CD4-positive, alpha-beta memory T cell (primary cell): Measurements from ENCODE around the gene NUP210. TPM values are rescaled to one million over a fixed set of nuclear protein-coding genes. Genes with fewer than 3 reads are reported as not detected.

Source experiments
- CTCF ChIA-PET: fragments of 350-600 bp; sonication (Branson Sonifier 250); formaldehyde crosslinking; loops from one replicate; lab custom pipeline; 2021; ENCODE audit warnings: inconsistent platforms; ENCODE audit not compliant: partially characterized antibody; lab: Charles Lee
- POLR2A ChIA-PET: fragments of 350-600 bp; sonication (Branson Sonifier 250); formaldehyde crosslinking; loops from one replicate; lab custom pipeline; 2021; ENCODE audit not compliant: partially characterized antibody; lab: Charles Lee
- DNase-seq, 5 donors: peaks; one replicate each; pipeline versions ENCODE4 v3.0.0 to v3.0.0-alpha.2; 2020 to 2022; ENCODE audit warnings: mixed read lengths in 1 of 5
- H3K27ac ChIP-seq: one replicate; pipeline ENCODE4 v1.7.0; 2013; ENCODE audit warnings: low read depth, low read length
- H3K27me3 ChIP-seq: 2 replicates; pipeline ENCODE4 v1.7.0; 2013; ENCODE audit warnings: mild to moderate bottlenecking, low read length, moderate library complexity; ENCODE audit not compliant: insufficient read depth
- H3K36me3 ChIP-seq: 2 replicates; pipeline ENCODE4 v1.7.0; 2013; ENCODE audit warnings: mild to moderate bottlenecking, low read length, moderate library complexity; ENCODE audit not compliant: insufficient read depth
- H3K4me1 ChIP-seq: 2 replicates; pipeline ENCODE4 v1.7.0; 2013; ENCODE audit warnings: mild to moderate bottlenecking, low read length, moderate library complexity; ENCODE audit not compliant: insufficient read depth
- H3K4me3 ChIP-seq, 2 donors: one replicate each; pipeline ENCODE4 v1.7.0; 2013; ENCODE audit warnings: low read length in 2 of 2, mild to moderate bottlenecking in 1 of 2
- H3K9me3 ChIP-seq, 2 donors: one replicate each; pipeline ENCODE4 v1.7.0; 2013; ENCODE audit warnings: low read length in 2 of 2, control low read depth in 1 of 2; ENCODE audit not compliant: control insufficient read depth in 1 of 2
- H3K27ac Mint-ChIP-seq, 7 donors: one replicate each; pipeline ENCODE4 v1.8.0; 2020 to 2021; ENCODE audit warnings: mixed read lengths in 7 of 7, mild to moderate bottlenecking in 6 of 7, inconsistent platforms in 3 of 7, moderate library complexity in 3 of 7
- H3K27me3 Mint-ChIP-seq, 2 donors: one replicate each; pipeline ENCODE4 v1.8.0; 2020 to 2021; ENCODE audit warnings: mixed read lengths in 2 of 2
- H3K36me3 Mint-ChIP-seq, 2 donors: one replicate each; pipeline ENCODE4 v1.8.0; 2020 to 2021; ENCODE audit warnings: mixed read lengths in 2 of 2, inconsistent platforms in 1 of 2, mild to moderate bottlenecking in 1 of 2
- H3K4me1 Mint-ChIP-seq, 4 donors: one replicate each; pipeline ENCODE4 v1.8.0; 2020 to 2021; ENCODE audit warnings: mixed read lengths in 4 of 4, mild to moderate bottlenecking in 1 of 4
- H3K4me3 Mint-ChIP-seq, 8 donors: one replicate each; pipeline ENCODE4 v1.8.0; 2020 to 2021; ENCODE audit warnings: mixed read lengths in 8 of 8, mild to moderate bottlenecking in 7 of 8, moderate library complexity in 6 of 8, inconsistent platforms in 3 of 8
- H3K9me3 Mint-ChIP-seq, 8 donors: one replicate each; pipeline ENCODE4 v1.8.0; 2020 to 2021; ENCODE audit warnings: mixed read lengths in 8 of 8, mild to moderate bottlenecking in 5 of 8, inconsistent platforms in 3 of 8, moderate library complexity in 1 of 8
- intact Hi-C: fragments of 100-400 bp; cut with micrococcal nuclease; formaldehyde crosslinking; loops from one replicate; pipeline ENCODE4 v1.15.1; 2023
- polyA plus RNA-seq, 2 donors: library from polyadenylated mRNA; unstranded; fragments of 300-500 nt; fragmentation: Illumina TruSeq; gene quantifications; one replicate each; pipeline ENCODE4 v1.2.3, GENCODE V29; 2021
- total RNA-seq, 2 experiments: library from RNA; stranded (reverse); gene quantifications; one replicate each; pipeline ENCODE4 v1.2.3, GENCODE V29; 2021

The NUP210 gene
- total RNA-seq (100 to 1,000 TPM; 138 to 149 TPM), polyA plus RNA-seq (10 to 100 TPM; 20.5 to 81.8 TPM)

DNA sequence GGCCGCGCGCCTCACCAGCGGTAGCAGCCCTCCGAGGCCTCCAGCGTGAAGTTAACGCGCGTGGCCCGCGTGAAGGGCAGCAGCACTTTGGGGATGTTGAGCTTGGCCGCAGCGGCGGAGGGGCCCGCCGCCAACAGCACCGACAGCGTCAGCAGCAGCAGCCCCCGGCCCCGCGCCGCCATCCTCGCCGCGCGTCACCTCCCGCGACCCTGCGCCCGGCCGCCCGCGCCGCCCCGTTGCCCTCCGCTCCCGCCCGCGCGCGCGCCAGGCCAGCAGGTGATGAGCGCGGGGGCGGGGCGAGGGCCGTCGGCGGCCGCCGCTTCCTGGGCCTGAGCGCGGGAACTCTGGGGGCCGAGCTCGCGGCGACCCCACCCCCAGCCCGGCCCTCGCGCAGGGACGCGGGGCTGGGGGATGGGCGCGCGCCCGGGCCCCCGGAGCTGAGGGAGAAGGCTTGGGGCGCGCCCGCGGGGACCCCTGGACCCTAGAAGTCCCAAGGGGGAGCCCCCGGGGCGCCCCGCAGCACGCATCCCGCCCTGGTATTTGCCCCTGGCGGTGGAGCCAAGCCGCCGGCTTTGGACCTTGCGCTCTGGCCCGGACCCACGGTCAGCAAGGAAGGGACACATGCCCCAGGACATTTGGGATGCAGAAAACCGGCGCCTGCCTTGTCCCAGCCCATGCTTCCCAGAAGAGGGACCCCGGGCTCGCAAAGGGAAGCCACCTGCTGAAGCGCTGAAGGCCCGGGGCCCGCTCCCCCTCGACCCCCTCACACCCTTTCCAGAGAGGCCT lies at the start of gene NUP210:
Gene NUP210, minus strand, starts transcription at position 278 of the 786 bp plus-strand sequence. Its CDS starts 96 bp downstream, at position 182.
- Histone ChIP-seq H3K27me3 (no peaks in the 10 kb centered on the region), H3K36me3 (no peaks in the 10 kb centered on the region), H3K4me3 (peak within 1 kb of the TSS; percentile 55 to 84), H3K9me3 (no peaks in the 10 kb centered on the region), H3K4me1 (peaks cover 74% of the 10 kb centered on the region), H3K27ac (peak within 1 kb of the TSS; percentile 90)
- intact Hi-C loops = loop anchor here (1.0 to 2.0 kb wide), 2 partner anchors 8 to 61 kb away; partner anchors contain the start of gene HDAC11
- CTCF ChIA-PET = interaction anchor here (0.8 to 8.4 kb wide), 6 partner anchors 8 to 328 kb away, joined by 3 to 134 read pairs (median 19); no protein-coding TSS in a partner anchor
- Mint-ChIP-seq H3K4me1 (peaks cover 44 to 85% (median 62%) of the 10 kb centered on the region in 4 donors), H3K27ac (peak within 1 kb of the TSS; percentile 97 to 100 (median 99)), H3K36me3 (peaks cover 0 to 11% of the 10 kb centered on the region in 2 donors), H3K9me3 (no peaks in the 10 kb centered on the region), H3K4me3 (peak within 1 kb of the TSS; percentile 95 to 99 (median 96)), H3K27me3 (no peaks in the 10 kb centered on the region)
- POLR2A ChIA-PET = interaction anchor here (0.8 to 9.3 kb wide), 17 partner anchors 8 to 409 kb away, joined by 3 to 137 read pairs (median 4); partner anchors contain the start of gene HDAC11
- DNase-seq = peak in 2 of 5 donors; percentile 49 to 64

GRCh38 chr3:13466781-13467180 lies 46.7 kb upstream of the NUP210 start:
- Histone ChIP-seq H3K27me3 (no peaks in the 10 kb centered on the region), H3K9me3 (no peaks in the 10 kb centered on the region), H3K27ac (no peak overlapping the region), H3K4me1 (no peaks in the 10 kb centered on the region), H3K36me3 (no peaks in the 10 kb centered on the region), H3K4me3 (no peak overlapping the region)
- H3K9me3 Mint-ChIP-seq = no peaks in the 10 kb centered on the region
- POLR2A ChIA-PET = no interaction called here
- peaks cover 3 to 12% of the 10 kb centered on the region in 2 donors for H3K27me3 Mint-ChIP-seq
- no peak for DNase-seq
- CTCF ChIA-PET = interaction anchor here (0.8 to 4.1 kb wide), 3 partner anchors 14 to 375 kb away, joined by 3 to 17 read pairs (median 3); no protein-coding TSS in a partner anchor
- H3K4me1 Mint-ChIP-seq = no peaks in the 10 kb centered on the region
- no peak overlapping the region for H3K27ac Mint-ChIP-seq
- no peak overlapping the region for H3K4me3 Mint-ChIP-seq
- no peaks in the 10 kb centered on the region for H3K36me3 Mint-ChIP-seq
- intact Hi-C loops = no loop called here

- H3K4me3 ChIP-seq = no peak overlapping the region
- no peaks in the 10 kb centered on the region for H3K36me3 ChIP-seq
- intact Hi-C loops = no loop called here
- no peaks in the 10 kb centered on the region for H3K27me3 ChIP-seq
- H3K4me3 Mint-ChIP-seq = no peak overlapping the region
- H3K9me3 ChIP-seq = no peaks in the 10 kb centered on the region
- no peak overlapping the region for H3K27ac ChIP-seq
- H3K27ac Mint-ChIP-seq = no peak overlapping the region
- H3K27me3 Mint-ChIP-seq = peaks cover 3 to 12% of the 10 kb centered on the region in 2 donors
- peaks cover 0 to 4% (median 2%) of the 10 kb centered on the region in 4 donors for H3K4me1 Mint-ChIP-seq
- no peak for DNase-seq
- POLR2A ChIA-PET = interaction anchor here (0.7 to 0.8 kb wide), 2 partner anchors 48 to 115 kb away, joined by 3 read pairs; no protein-coding TSS in a partner anchor
- CTCF ChIA-PET = interaction anchor here (4.1 to 5.4 kb wide), 2 partner anchors 12 to 374 kb away, joined by 17 to 56 read pairs; no protein-coding TSS in a partner anchor
- H3K9me3 Mint-ChIP-seq = peaks cover 0 to 3% (median 0%) of the 10 kb centered on the region in 8 donors
- H3K4me1 ChIP-seq = peaks cover 4% of the 10 kb centered on the region
- H3K36me3 Mint-ChIP-seq = no peaks in the 10 kb centered on the region
These were observed 45.2 kb upstream of the NUP210 start for GRCh38 chr3:13465236-13465873.

DNA sequence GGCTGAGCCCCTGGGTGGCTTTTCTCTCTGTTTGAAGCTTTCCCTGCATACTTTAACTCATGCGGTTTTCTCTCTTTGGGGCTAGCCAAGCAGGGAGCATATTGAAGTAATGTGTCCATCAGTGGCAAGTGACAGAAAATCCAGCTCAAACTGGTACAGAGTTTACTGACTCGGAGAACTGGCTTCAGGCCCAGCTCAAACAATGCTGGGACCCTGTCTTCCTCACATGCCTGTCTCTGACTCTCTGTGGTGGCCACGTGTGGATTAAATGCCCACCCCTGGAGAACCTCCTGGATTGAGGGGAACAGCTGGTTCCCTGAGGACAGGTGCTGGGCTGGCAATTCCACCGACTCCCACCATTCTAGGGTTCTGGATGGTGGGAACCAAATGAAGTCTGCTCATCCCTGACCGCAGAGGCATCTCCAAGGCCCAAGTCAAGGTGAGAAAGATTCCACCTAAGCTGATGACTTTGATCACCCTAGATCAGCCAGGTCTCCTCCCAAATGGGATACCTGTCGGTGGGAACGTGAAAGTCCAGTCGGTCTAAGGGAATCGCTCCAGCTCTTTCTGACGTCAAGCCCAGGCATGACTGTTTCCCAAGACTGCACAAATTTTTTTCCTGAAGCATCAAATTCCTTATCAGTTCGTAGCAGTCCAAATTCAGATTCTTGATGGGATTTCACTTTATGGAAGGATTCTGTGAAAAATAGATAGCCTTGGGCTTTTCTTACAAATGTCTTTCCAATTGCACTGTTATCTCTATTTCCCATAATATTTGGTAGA lies 43.7 kb upstream of the NUP210 start:
- intact Hi-C loops = no loop called here
- Mint-ChIP-seq H3K27ac (no peak overlapping the region), H3K36me3 (no peaks in the 10 kb centered on the region), H3K9me3 (peaks cover 0 to 3% (median 0%) of the 10 kb centered on the region in 8 donors), H3K27me3 (peaks cover 3 to 11% of the 10 kb centered on the region in 2 donors), H3K4me3 (no peak overlapping the region), H3K4me1 (peaks cover 0 to 4% (median 2%) of the 10 kb centered on the region in 4 donors)
- Histone ChIP-seq H3K27me3 (no peaks in the 10 kb centered on the region), H3K4me3 (no peak overlapping the region), H3K4me1 (peaks cover 4% of the 10 kb centered on the region), H3K36me3 (no peaks in the 10 kb centered on the region), H3K27ac (no peak overlapping the region), H3K9me3 (no peaks in the 10 kb centered on the region)
- POLR2A ChIA-PET = no interaction called here
- DNase-seq = no peak
- CTCF ChIA-PET = interaction anchor here (1.1 to 5.4 kb wide), 7 partner anchors 10 to 372 kb away, joined by 3 to 56 read pairs (median 4); no protein-coding TSS in a partner anchor

GRCh38 chr3:13462822-13463221 lies 42.7 kb upstream of the NUP210 start:
- Histone ChIP-seq H3K9me3 (no peaks in the 10 kb centered on the region), H3K4me1 (peaks cover 4% of the 10 kb centered on the region), H3K4me3 (no peak overlapping the region), H3K27me3 (no peaks in the 10 kb centered on the region), H3K27ac (no peak overlapping the region), H3K36me3 (no peaks in the 10 kb centered on the region)
- Mint-ChIP-seq H3K36me3 (no peaks in the 10 kb centered on the region), H3K27ac (no peak overlapping the region), H3K9me3 (peaks cover 0 to 3% (median 0%) of the 10 kb centered on the region in 8 donors), H3K4me1 (peaks cover 0 to 4% (median 2%) of the 10 kb centered on the region in 4 donors), H3K4me3 (no peak overlapping the region), H3K27me3 (peaks cover 3 to 8% of the 10 kb centered on the region in 2 donors)
- CTCF ChIA-PET = interaction anchor here (0.9 to 5.4 kb wide), 10 partner anchors 9 to 371 kb away, joined by 3 to 56 read pairs (median 4); partner anchors contain the start of gene HDAC11
- DNase-seq = no peak
- POLR2A ChIA-PET = no interaction called here
- intact Hi-C loops = no loop called here

- H3K36me3 ChIP-seq = no peaks in the 10 kb centered on the region
- no peak overlapping the region for H3K4me3 Mint-ChIP-seq
- no peak overlapping the region for H3K27ac ChIP-seq
- H3K9me3 Mint-ChIP-seq = peaks cover 0 to 3% (median 0%) of the 10 kb centered on the region in 8 donors
- peaks cover 0 to 4% (median 2%) of the 10 kb centered on the region in 4 donors for H3K4me1 Mint-ChIP-seq
- H3K9me3 ChIP-seq = no peaks in the 10 kb centered on the region
- no peaks in the 10 kb centered on the region for H3K36me3 Mint-ChIP-seq
- intact Hi-C loops = no loop called here
- no peak for DNase-seq
- H3K27me3 Mint-ChIP-seq = peaks cover 3 to 8% of the 10 kb centered on the region in 2 donors
- no peaks in the 10 kb centered on the region for H3K27me3 ChIP-seq
- peaks cover 4% of the 10 kb centered on the region for H3K4me1 ChIP-seq
- no peak overlapping the region for H3K27ac Mint-ChIP-seq
- no peak overlapping the region for H3K4me3 ChIP-seq
- ChIA-PET CTCF (interaction anchor here (0.9 to 5.4 kb wide), 14 partner anchors 9 to 371 kb away, joined by 3 to 56 read pairs (median 4); partner anchors contain the start of gene HDAC11), POLR2A (interaction anchor here (1.4 kb wide), 1 partner anchor 10 kb away, joined by 5 read pairs; no protein-coding TSS in a partner anchor)
These were observed 42.1 kb upstream of the NUP210 start for GRCh38 chr3:13462125-13462629.
